Measurements from ENCODE around the gene SORL1.

SORL1 gene

DNA sequence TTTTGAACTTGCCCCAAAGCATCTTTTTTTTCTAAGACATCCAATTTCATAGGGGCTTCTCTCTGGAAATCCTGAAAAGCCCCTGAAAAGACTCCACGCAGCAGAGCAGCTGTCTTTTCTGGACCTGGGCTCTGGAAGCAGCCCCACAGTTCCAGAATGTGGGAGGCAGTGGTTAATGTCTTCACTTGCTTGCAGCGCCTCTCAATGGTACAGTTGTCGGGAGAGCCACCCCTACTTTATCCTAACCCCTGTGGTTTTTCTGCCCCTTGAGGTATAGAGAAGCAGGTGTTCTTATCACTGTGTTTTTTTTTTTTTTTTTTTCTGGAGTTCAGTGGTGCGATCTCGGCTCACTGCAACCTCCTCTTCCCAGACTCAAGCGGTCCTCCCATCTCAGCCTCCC is 84.0 kb downstream of the SORL1 start:
- no peak for ATAC-seq

DNA sequence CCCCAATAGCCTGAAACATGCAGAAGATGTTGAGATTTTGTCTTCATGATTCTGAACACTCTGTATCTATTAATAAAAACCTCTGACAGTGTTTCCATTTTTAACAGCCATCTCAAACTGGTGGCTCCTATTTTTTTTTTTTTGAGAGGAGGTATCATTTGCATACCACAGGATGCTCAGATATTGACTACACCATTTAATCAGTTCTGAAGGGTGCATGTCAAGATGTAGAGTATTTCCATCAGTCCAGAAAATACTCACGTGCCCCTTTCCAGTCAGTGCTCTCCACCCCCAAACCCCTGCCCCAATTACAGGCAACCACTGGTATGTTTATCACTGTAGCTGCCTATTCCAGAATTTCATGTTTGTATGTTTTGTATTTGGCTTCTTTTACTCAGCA is 85.9 kb downstream of the SORL1 start:
- peak; percentile 67 to 80 for ATAC-seq

DNA sequence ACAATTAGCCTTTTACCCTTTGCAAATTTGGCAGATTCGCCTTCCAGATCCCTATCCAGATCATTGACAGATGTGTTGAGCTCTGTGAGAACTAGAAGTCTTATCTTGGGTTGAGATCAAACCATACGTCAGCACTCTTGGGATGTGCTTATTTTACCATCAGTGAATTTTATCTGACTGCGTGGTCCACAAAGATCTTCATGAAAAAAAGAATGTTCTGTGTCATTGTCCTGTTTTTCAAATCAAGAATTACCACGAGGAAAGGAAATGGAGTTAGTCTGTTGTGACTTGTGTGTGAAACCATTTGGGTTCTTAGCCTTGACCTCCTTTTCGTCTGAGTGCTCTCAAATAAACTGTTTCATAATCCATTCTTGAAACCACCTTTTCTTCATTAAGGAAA is 86.9 kb downstream of the SORL1 start:
- no peak for ATAC-seq

DNA sequence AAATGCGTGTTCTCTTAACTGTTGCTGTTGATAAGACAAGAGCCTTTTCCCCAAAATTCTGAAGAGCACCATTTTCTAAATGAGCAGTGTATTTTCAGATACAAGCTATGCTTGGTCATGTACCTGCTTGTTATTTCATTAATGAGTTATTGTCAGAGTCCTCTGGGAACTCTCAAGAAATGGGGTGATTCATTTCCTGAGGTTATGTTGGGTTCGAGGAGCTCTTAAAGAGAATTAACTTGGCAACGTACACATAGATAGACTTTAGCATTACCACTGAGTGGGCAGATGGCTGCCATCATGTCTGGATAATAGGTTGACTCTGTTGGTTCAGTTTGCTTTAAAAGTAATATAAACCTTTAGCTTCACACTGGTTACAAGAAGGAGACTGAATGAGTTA is 88.5 kb downstream of the SORL1 start:
- ATAC-seq = peak; percentile 48 to 60

DNA sequence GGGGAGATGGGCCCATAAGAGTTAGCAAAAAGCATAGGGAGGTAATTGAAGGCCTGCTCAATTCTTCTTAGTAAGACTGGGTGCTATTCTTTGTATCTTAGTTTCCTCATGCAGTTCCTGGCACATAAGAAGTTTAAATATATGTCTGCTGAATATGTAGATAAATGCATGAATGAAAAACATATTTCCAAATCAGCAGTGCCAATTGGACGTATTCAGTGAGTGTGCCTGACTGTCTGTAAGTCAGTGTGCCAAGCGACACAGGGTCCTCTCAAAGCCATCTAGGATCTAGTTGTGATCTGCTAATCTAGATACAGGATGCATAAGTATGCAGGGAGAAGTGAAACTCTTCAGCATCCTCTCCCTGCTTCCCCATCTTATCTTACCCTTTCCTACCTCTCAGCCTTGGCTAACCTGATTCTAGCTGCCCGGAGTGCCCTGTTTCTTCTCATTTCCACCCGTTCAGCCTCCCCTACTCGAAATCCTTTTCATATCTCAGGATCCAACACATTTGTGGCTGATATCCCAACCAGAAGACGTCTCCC is 91.8 kb downstream of the SORL1 start:
- ATAC-seq = no peak

DNA sequence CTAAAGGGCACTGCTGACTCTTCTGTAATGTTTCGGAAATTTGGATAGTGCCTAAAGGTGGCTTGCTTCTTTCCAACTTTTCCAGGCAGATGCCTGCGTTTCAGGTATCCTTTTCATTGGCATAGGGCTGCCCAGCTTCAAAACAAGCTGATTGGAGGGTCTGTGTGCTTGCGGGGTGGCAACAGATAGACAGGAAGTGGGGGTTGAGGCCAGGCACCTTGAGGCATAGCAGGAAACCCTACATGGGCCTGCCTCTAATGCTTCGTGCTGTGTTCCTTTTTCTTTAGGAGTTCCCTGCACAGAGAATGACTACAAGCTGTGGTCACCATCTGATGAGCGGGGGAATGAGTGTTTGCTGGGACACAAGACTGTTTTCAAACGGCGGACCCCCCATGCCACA is 92.8 kb downstream of the SORL1 start:
- ATAC-seq = peak; percentile 56 to 67

DNA sequence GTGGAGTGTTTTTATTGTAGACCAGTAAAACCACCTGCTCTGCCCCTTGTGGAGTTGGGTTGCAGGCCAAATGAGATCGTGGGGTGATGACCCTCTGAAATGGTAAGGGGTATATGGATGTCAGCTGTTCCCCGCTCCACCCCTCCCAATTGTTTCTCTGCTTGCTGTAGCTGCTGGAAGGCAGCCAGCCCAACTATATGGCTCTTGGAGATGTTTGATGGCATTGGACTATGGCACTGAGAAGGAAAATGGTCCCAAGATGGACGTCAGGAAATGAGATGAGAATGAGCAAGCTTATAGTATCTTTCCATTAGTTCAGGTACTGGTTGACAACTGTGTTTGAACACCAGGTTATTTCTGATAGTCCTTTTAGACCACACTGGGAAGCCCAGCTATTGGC is 95.5 kb downstream of the SORL1 start:
- no peak for ATAC-seq

DNA sequence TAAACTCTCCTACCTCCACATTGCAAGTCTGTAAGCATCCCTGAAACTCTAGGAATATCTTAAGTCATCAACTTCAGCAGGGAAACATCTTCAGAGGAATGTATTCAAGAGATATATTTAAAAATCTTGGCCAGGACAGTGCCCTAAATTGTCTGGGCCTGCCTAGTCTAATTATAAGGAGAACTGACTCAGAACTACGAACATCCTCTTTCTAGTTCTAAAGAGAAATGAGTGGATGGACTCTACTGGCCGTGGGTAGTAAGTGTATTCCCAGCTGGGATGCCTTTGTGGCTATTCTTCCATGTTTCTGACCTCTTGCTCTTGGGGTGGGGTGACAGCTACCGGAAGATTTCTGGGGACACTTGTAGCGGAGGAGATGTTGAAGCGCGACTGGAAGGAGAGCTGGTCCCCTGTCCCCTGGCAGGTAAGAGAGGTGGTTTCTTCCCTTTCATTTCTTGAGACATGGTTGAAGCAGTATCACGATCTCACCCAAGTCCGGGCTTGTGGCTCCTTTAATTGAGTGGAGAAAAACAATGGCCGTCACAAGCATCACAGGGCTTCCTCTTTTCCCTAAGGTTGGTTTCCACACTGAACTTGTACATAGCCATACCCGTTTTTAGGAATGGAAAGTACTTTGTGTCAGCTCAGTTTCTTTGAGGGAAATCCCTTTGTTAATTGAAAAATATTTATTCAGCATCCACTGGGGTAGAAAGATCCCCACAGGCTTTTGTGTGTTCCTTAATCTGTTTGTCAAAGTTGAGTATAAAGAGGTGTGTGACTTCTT is 98.3 kb downstream of the SORL1 start:
- no peak for ATAC-seq

DNA sequence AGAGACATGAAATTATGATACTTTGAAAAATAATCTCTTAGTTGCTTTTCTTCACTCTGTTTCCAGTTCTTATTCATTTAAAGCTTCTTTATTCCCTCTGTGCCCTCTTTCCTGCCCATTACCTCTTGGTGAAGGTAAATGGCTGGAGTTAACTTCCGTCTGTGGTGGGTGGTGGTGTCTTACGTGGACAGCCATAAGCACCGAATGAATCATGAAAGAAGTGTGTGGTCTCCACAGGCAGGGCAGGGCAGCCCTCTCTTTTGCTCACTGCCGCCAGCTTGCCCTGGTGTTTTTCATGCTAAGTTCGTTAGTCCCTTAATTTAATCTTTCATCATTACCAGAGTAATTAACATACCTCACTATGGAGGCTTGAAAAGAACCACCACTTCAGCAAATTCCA is 99.3 kb downstream of the SORL1 start:
- peak in 1 of 2 donors; percentile 45 for ATAC-seq

DNA sequence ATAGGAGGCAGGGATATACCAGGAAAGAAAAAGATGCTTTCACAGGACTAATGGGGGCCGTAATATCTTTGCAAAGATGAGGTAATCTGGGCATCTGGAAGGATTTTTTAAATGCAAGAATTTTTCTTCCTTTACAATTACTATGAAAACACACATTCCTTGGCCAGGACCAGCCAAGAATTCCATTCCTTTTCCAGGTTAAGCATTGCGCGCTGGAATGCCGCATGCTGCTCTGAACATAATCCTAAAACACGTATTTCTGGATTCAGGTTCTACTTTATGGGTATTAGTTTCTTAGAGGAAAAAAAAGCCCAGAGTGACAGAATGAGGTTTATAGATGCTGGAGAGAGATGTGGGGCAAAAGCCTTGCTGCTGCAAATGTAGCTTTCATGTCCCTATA is 100.0 kb downstream of the SORL1 start:
- ATAC-seq = no peak

DNA sequence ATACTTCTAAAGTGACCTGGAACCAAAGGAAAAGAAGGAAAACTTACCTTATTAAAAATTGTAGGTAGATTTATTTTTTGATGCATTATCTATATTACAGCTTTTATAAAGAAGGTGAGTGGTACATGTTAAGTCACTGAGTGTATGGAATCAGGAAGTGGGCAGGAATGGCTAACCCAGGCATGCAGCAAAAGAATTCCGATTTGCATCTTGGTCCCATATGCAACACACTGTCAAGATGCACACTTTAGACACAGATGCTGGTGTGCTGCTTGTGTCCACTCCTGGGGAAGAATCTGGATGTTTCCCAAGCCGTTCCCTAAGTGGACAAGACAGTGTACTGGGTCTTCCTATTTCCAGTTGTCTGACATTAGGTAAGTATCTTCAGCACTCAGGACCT is 100.5 kb downstream of the SORL1 start:
- no peak for ATAC-seq

DNA sequence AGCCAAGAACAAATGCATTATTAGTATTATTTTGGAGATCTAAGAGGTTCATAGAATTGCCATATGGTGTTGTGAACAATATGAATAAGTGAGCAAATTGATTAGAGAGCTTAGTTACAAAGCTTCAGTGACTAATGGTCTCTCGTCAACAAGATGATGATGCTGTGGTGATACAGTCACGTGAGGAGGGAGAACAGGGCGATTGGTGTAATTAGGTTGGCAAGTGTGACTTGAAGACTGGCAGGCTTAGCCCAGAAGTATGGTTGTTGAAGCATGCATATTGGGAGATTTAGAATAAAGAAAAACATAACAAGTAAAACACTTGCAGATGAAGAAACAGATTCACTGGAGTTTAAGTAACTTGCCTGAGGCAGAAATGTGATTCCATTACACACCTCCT is 101.3 kb downstream of the SORL1 start:
- peak in 1 of 2 donors; percentile 15 for ATAC-seq

DNA sequence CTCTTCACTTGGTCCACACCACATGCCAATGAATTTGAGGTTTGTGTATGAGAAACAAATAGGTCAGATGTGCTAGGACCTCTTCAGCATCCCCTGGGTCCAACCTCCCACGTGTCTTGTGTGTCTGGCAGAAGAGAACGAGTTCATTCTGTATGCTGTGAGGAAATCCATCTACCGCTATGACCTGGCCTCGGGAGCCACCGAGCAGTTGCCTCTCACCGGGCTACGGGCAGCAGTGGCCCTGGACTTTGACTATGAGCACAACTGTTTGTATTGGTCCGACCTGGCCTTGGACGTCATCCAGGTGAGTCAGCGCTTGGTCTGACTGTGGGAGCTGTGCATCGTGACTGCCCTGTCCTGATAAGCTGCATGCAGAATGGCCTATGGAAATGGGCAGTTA is 101.7 kb downstream of the SORL1 start:
- no peak for ATAC-seq

DNA sequence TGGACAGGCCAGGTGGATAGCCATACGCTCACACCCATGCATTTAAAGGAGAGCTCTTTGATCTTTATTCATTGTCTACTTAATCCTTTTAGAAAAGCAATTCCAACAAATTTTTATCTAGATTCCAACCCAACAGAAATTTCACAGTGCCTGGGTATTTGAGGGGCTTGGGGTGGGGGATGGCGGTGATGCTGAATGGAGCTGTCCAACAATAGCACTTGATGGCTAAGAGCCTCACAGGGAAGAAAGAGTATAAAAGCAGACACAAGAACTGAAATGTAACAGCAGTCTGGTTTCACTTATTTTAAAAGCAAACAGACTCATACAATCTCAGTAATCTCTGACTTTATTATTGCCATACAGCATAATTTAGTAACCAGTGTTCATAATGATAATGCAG is 102.4 kb downstream of the SORL1 start:
- ATAC-seq = no peak

DNA sequence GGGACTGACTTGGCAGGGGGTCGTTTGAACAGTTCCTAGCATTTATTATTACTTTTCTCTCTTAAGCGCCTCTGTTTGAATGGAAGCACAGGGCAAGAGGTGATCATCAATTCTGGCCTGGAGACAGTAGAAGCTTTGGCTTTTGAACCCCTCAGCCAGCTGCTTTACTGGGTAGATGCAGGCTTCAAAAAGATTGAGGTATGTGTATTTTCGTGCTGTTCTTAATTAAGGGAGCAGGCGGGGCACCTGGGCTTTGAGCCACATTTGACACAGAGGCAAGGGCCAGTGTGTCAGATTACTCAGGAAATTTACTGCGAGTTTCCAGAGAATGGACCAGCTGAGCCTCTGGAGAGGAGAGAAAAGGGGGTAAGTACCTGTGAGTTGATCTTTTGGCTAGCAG is 103.0 kb downstream of the SORL1 start:
- no peak for ATAC-seq

DNA sequence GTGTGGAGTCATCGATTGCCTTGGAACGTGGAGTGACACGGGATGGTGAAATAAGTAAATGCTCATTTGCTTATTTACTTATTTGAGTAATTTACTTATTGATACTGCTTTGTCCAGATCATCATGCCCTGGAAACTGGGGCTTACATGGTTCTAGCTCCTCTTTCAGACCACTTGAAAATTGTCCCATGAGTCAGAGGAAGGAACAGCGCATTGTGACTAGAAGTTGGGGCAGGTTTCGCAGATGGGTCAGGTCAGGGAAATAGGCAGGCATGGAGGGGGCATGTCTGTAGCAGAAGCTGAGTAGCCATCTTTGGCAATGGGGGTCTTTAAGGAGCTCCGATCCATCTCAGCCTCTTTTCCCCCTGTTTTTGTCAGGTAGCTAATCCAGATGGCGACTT is 104.8 kb downstream of the SORL1 start:
- no peak for ATAC-seq

DNA sequence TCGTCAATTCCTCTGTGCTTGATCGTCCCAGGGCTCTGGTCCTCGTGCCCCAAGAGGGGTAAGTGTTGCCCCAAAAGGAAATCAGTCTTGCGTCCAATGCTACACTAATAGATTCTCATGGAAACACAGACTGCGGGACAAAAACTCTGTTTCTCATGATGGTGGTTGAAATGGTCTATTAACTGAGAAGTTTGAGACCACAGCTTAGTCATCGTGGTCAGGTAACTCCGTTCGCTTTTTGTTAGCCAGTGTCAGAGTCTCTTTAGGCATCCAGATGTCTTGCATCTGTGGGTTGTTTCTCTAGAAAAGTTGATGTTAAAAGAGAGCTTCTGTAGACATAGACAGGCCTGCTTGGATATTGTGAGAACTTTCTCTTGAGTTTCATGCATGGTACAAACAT is 105.2 kb downstream of the SORL1 start:
- ATAC-seq = peak; percentile 77 to 83

DNA sequence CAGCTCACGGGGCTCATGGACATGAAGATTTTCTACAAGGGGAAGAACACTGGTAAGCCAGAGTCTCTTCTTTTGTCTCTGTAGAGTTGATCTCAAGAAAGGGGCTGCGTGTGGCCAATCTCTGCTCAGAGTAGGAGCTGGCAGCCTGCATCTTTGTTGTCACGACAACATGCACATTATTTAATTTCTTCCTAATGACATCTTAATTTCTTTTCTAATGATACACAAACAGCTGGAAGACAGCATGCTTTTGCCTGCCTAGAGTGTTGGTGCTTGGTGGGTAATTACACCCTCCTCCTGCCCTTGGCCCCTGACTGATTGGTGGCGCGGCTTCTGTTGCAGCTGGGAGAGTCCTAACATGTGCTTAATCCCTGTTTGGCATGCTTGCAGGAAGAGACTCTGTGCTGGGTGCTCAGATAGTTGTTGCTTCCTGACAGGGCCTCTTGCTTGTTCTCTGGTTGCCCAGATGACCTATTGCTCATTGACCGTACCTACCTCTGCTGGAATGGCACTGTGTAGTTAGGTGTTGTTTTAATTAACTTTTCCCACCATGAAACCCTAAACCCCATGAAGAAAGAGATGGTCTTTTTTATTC is 107.6 kb downstream of the SORL1 start:
- no peak for ATAC-seq

DNA sequence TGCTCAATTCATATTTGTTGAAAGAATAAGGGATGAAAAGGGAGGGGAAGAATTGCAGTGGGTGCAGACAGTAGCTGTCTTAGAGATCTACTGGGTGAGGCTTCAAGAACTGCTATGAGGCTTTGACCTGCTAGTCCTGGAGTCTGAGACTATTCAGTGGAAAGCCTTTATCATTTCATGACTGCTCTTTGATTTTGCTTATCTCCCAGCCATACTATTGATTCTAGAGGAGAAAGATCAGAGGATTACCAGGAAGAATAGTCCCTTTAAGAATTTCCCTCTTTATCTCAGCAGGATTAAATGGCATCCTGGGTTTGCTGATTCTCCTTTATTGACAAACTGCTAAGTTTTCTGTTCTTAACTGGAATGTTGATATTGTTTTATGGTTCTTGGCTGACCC is 108.1 kb downstream of the SORL1 start:
- ATAC-seq = no peak

DNA sequence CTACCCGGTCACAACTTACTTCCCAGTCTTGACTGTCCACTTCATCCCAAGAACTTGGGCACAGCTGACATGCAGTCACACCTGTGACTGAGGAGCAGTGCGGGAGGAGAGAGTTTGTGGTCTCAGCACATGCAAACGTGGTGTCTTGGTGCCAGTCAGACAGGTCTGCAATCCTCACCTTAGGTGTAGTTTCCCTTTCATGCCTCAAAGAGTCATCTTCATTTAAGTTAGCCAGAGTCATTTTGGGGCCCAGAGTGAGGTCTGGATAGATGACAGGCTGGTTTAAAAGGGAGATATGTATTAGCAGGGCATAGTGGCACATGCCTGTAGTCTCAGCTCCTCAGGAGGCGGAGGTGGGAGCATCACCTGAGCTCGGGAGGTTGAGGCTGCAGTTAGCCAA is 109.1 kb downstream of the SORL1 start:
- ATAC-seq = peak; percentile 28 to 39

DNA sequence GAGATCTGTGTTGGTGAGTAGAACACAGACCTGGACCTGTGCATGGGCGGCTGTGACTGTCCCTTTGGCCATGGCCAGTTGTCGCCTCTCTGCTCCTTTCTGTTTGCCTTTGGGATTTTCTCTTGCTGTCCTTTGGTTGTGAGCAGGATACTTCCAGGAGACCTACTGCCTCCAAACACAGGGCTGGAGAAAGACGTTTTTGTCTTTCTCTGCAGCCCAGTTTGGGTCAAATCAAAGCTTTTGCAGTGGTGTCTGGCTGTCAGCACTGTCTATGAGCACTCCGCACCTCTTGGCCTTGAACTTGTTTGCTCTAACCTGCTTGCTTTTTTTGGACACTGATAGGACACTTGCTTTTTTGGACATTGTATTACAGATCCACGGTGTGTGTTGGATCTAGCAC is 109.6 kb downstream of the SORL1 start:
- no peak for ATAC-seq

DNA sequence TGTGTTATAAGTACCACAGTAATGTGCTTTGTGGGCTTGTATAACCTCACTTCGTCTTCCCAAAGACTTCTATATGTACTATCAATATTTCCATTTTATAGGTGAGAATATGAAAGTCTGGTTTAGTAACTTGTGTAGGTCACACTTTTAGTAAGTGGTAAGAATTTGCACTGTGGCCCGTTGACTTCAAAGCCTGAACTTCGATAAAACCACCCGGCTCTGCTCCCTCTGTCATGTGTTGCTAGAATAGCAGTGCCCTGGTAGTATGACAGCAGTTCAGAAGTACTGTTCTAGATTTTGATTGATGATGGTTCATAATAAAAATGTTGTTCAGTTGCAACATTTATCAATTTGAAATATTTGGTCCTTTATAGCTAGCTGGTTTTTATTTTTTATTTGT is 110.9 kb downstream of the SORL1 start:
- peak; percentile 69 to 84 for ATAC-seq

DNA sequence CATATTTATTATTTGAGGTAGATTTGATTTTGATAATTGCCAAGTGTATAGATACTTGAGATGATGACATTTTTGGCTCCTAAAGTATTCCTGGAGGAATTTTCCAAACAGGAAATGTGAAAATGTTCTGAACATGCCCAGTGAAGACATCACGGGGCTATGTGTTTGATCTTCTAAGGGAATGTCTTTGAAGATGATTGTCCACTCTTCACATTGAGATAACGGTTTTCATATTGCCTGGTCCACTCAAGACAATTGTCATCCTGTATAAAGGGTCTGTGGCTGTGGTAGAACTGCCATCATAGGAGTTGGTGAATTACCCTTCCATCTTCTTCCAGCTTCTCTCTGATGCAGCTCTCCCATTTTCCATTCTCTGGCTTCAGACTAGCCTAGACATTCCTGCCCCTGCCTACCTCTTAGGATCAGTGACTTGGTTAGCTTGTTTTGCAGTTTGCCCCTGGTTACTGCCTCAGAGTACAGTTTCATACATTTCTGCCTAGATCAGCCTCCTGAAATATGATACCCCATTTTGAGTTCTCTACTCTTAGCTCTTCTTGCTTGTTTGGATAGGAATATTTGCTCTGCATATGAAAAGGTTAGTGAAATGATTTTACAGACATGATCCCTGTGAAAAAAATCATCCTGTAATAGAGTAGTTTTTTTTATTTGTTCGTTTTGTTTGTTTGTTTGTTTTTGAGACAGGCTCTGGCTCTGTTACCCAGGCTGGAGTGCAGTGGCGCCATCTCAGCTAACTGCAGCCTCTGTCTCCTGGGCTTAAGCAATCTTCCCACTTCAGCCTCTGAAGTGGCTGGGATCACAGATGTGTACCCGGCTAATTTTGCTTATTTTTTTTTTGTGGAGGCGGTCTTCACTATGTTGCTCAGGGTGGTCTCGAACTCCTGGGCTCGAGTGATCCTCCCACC is 112.0 kb downstream of the SORL1 start:
- no peak for ATAC-seq
